ENCODE data around the gene LARP4B. TPM values are rescaled to one million over a fixed set of nuclear protein-coding genes. Genes with fewer than 3 reads are reported as not detected.

LARP4B gene
- total and polyA plus RNA-seq, 8 donors = 45.1 to 122 (median 54.4) TPM

- Histone ChIP-seq H3K4me3 (no peak overlapping the region), H3K9me3 (no peaks in the 10 kb centered on the region), H3K4me1 (peaks cover 6 to 16% of the 10 kb centered on the region in 2 donors), H3K36me3 (peaks cover 0 to 2% of the 10 kb centered on the region in 2 donors), H3K27ac (no peak overlapping the region), H3K27me3 (no peaks in the 10 kb centered on the region)
- ATAC-seq = no peak
- intact Hi-C loops (cut with DNase I) = no loop called here
- DNase-seq = no peak
- TF ChIP-seq CTCF (IDR thresholded peaks at IDR 0.05) = no peak
These were observed 14.6 kb downstream of the LARP4B start for GRCh38 chr10:916716-917415.

- no peaks in the 10 kb centered on the region for H3K4me1 ChIP-seq
- TF ChIP-seq CTCF (IDR thresholded peaks at IDR 0.05) = no peak
- no peaks in the 10 kb centered on the region for H3K9me3 ChIP-seq
- intact Hi-C loops (cut with DNase I) = no loop called here
- H3K36me3 ChIP-seq = peaks cover 0 to 40% of the 10 kb centered on the region in 2 donors
- peak overlapping the region in 1 of 2 donors; percentile 48 for H3K27ac ChIP-seq
- peak; percentile 58 for ATAC-seq
- no peaks in the 10 kb centered on the region for H3K27me3 ChIP-seq
- H3K4me3 ChIP-seq = no peak overlapping the region
- DNase-seq = no peak
These were observed 21.7 kb downstream of the LARP4B start for GRCh38 chr10:909831-910230.

GRCh38 chr10:905972-906371, 25.5 kb downstream of the LARP4B start:
- TF ChIP-seq CTCF (IDR thresholded peaks at IDR 0.05) = no peak
- Histone ChIP-seq H3K36me3 (peaks cover 0 to 37% of the 10 kb centered on the region in 2 donors), H3K9me3 (no peaks in the 10 kb centered on the region), H3K27me3 (no peaks in the 10 kb centered on the region), H3K27ac (no peak overlapping the region), H3K4me1 (peaks cover 0 to 3% of the 10 kb centered on the region in 2 donors), H3K4me3 (no peak overlapping the region)
- DNase-seq (no peak), ATAC-seq (no peak)
- intact Hi-C loops (cut with DNase I) = no loop called here

- H3K36me3 ChIP-seq = peaks cover 0 to 32% of the 10 kb centered on the region in 2 donors
- no peak overlapping the region for H3K27ac ChIP-seq
- no peak overlapping the region for H3K4me3 ChIP-seq
- peak; percentile 70 for ATAC-seq
- TF ChIP-seq CTCF (IDR thresholded peaks at IDR 0.05) = no peak
- H3K4me1 ChIP-seq = peaks cover 0 to 3% of the 10 kb centered on the region in 2 donors
- intact Hi-C loops (cut with DNase I) = no loop called here
- H3K27me3 ChIP-seq = no peaks in the 10 kb centered on the region
- no peaks in the 10 kb centered on the region for H3K9me3 ChIP-seq
- DNase-seq = no peak
These were observed 26.0 kb downstream of the LARP4B start for GRCh38 chr10:905503-905902.

GRCh38 chr10:904403-904802, 27.1 kb downstream of the LARP4B start:
- H3K36me3 ChIP-seq = peaks cover 0 to 22% of the 10 kb centered on the region in 2 donors
- no peak overlapping the region for H3K27ac ChIP-seq
- peaks cover 0 to 3% of the 10 kb centered on the region in 2 donors for H3K4me1 ChIP-seq
- intact Hi-C loops (cut with DNase I) = no loop called here
- no peak for ATAC-seq
- TF ChIP-seq CTCF (IDR thresholded peaks at IDR 0.05) = no peak
- H3K27me3 ChIP-seq = no peaks in the 10 kb centered on the region
- H3K9me3 ChIP-seq = no peaks in the 10 kb centered on the region
- DNase-seq = no peak
- H3K4me3 ChIP-seq = no peak overlapping the region
